NCI-H526 (cell line): ENCODE data around the gene SLC17A2.

ENCODE experiments used
- DNase-seq, 2 experiments: peaks; one replicate each; lab custom pipeline; 2025; lab: John Stamatoyannopoulos, UW

Gene SLC17A2

DNA sequence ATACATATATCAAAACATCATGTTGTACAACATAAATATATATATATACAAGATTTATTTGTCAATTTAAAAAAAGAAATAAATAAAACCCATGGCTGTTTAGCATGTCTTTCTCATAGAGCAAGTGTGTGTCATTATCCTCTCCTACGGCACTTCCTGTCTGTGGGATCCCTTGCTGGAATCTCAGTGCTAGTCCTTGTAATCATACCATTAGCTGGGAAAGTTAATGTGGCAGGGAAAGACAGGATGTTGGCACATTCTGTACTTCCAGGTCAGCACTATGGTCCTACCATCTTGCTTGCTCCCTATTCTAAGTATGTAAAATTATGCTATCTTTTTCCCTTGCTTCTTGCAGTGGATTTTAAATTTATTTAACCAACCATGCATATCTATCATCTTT lies 47.0 kb downstream of the SLC17A2 start:
- DNase-seq, result no peak

DNA sequence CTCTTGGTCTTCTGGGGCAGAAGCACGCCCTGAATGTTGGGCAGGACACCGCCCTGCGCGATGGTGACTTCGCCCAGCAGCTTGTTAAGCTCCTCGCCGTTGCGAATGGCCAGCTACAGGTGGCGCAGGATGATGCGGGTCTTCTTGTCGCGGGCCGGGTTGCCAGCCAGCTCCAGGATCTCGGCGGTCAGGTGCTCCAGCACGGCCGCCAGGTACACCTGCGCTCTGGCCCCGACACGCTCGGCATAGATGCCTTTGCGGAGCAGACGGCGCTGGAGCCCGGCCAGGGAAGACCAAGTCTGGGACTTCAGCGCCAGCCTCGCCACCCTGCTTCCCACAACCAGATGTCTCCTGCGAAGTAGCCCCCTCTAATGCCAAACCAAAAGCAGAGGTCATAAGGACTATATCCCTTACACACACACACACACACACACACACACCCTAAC lies 48.4 kb downstream of the SLC17A2 start:
- no peak for DNase-seq

DNA sequence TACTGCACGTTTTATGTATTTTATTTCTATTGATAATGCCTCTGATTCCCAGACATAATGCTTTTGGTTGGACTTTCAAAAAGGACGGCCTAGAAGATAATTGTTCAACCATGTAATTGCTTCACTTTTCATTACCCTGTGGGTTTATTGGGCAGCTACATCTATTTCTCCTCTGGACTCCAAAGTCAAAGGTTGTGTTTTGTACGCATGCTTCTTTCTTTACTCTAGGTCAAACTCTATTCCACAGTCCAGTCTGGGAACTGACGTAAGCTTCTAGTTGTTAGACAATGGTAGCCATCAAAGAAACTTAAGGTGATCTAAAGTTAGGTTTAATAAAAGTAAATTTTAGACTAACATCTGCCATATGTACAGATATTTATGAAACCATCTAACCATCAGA lies 49.9 kb downstream of the SLC17A2 start:
- DNase-seq, result no peak

DNA sequence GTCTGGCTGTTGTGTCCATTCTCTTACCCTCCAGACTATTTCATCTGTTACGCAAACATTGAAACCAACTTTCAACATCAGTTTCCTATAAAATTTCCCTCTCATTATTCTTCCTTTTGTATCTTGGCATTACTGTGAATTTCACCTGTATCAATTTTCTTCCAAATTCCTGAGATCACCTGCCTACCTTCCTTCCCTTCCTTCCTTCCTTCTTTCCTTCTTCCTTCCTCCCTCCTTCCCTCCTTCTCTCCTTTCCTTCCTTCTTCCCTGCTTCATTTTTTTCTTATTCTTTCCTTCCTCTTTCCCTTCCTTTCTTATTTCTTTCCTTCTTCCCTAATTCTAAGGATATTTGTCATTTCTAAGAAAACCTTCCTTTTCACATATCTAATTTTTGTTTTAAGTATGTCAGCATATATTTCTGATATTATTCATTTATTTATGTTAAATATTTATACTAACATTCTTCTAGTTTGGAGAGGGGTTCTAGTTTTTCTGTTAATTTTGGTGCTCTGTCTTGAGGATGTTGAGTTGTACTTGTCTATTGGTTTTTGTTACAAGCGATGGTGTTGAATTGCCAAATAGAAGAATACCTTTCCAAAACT lies 51.7 kb downstream of the SLC17A2 start:
- DNase-seq, result no peak

DNA sequence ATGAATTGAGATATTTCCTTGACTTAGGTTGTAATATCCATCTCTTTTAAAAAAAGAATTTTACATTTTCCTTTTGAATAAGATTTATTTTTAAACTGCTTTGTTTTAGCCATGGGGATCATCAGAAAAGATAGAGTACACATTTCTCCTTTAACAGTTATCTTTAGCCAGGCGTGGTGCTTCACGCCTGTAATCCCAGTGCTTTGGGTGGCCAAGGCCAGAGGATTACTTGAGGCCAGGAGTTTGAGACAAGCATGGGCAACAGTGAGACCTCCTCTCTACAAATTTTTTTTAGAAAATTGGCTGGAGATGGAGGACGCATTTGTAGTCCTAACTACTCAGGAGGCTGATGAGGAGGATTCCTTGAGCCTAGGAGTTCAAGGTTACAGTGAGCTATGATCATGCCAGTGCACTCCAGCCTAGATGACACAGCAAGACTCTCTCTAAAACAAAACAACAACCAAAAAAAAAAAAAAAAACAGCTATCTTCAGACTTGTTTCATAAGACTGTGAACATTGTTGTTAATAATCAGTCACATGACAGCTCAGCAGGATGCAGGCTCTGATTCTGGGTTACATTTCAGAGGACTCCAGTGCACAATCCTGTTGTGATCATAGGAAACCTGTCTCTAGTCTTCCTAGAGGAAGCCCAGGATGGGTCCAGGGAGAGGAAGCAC lies 54.4 kb downstream of the SLC17A2 start:
- no peak for DNase-seq

DNA sequence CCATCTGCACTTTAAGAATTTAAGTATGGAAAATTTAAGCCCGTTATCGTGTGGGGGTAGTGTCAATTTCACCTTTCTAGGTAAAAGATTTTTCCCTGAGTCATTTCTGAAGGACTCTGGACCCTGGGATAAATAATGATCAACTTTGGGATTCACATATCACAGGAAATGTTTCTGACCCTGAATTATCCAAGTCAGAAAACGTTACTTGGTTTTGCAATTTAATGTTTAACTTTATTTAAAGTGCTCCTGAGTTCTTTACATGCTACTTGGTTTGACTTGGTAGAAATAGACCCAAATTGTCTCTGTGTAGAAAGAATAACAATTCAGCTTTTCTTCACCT lies 55.0 kb downstream of the SLC17A2 start:
- DNase-seq, result no peak

DNA sequence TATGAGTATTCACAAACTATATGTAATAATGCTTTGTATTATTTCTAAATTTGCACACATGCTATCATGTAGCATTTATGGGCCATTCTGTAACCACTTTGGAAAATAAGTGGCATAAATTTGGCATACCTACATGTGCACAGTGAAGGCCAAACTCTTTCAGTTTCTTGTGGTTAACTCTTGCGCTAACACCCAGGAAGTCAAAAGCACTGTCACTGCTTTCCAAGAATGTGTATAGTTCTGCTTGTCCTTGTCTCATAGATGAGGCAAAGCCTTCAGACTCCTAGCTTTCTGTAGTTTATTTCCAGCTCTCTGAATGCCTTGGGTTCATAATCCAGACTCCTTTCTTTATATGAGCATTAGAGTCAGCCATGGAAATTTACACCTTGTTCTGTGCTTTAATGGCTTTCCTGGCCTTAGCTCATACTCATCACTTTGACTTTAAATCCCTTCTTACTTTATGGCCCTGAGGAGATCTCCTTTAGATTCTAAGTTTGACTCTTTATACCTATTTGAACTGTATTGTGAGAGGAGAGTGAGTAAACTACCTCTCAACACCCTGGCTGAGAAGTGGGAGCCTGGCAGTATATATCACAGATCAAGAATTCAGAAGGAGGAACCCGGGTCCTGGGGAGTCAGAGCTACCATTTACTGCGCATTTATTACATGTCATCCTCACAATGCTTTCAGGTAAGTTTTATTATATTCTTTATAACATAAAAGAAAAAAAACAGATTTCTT lies 55.5 kb downstream of the SLC17A2 start:
- no peak for DNase-seq

DNA sequence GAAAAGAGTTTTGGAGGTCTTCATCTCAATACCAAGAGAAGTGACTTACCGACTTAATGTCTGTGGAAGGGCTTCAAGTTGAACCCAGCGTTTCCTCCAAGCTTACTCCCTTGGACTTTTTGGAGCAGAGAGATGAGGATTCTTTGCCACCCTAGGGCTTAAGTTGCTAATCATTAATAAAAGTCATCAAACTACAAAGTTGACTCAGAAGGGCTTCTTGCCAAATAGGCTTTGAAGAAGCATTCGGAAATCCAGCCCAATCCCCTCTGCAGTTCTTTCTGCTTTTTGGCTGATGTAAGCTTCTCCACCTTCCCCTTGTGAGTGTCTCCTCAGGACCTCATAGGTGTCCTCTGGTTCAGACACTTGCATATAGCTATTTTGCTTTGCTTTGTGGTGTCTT lies 56.4 kb downstream of the SLC17A2 start, which contains the start of gene SLC17A3:
Gene SLC17A3 (minus strand): TSS at position 126 of the 400 bp plus-strand sequence. CDS start 5,856 bp downstream, outside the sequence.
- DNase-seq, result no peak

DNA sequence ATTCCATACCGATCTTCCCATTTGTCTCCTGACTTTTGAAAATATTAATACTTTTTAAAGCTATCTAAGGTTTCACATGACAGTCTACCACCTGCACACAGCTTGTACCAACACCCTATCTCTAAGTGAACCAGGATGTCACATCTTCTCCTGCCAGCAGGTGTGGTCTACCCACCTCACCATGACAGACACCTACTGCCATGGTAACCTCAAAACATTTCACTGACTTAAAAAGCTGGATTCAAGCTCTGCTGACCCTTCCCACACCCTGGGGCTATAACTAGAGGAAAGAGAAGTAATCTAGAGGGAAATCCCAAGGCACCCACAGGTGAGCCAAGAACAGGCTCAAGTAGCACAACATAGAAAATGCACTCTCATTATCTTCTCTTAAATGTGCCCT lies 57.7 kb downstream of the SLC17A2 start:
- DNase-seq, result no peak

DNA sequence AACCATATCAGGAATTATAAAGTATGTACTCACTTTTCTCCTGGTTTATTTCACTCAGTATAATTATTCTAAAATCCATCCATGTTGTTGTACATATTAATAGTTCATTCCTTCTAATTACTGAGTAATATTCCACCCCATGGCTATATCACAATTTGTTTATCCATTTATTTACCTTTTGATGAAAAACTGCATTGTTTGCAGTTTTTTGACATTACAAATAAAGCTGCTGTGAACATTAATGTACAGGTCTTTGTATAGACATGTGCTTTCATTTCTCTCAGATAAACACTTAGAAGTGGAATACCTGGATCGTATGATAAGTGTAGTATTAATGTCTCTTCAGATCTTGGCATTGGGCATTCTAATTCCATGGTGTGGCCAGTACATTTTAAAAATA lies 60.7 kb downstream of the SLC17A2 start:
- no peak for DNase-seq

DNA sequence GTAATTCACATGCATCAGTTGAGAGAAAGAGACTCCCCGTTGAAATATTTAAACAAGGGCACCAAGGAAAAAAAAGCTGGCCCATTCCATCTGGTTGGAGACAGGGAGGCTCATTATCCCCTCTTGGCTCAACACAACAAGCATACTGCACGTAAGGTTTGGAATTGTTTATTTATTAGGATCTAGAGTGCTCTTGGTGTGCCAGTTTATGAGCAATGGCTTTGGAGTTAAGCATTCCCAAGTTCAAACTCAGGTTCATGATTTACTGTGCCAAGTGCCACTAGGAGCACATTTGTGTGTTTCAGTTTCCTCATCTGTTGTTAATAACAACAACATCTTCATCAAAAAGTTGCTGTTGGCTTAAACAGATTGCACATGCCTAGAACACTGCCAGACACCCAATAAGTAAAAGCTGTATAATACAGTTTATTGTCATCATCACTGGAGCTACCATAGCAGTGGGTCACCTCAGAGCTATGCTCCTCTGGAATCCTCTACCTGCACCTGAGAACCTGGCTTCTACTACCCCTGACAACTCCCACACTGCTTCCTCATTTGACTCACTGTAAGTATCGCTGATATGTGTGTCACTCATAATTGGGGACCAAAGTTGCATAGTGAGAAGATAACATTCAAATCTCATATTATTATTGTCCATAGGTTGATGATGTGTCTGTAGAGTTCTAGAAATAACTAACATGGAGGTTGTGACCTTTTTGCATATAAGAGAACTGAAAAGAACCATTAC lies 61.9 kb downstream of the SLC17A2 start:
- DNase-seq, result no peak

DNA sequence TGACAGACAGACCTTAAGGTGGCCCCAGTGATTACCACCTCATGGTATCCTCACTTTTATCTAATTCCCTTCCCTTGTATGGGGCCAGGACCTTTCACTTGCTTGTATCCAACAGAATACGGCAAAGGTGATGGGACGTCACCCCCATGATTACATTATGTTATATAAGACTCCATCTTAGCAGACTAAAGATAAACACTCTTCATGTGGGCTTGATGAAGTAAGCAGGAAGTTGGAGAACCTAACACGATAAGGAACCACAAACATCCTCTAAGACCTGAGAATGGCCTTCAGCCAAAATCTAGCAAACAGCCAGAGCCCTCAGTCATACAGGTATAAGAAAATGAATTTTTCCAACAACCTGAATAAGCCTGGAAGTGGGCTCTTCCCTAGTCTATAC lies 64.5 kb downstream of the SLC17A2 start:
- DNase-seq, result no peak

DNA sequence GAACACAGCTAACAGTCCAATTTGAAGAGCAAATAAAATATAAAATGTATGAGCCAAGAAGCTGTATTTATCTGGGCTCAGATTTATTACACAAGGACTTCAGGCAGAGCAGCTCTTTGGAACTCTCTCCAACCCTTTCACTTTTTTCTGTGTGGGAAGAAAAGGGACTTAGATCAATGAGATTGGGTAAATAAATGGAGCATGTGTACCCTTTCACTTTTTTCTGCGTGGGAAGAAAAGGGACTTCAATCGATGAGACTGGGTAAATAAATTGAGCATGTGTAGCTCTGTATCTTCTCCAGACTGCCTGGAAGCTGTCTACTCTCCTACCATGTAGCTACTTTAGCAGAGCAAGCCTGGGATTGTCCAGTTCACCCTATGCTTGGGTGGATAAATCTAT lies 67.1 kb downstream of the SLC17A2 start:
- no peak for DNase-seq
